22Rv1 (cell line): Measurements from ENCODE around the gene SPATC1L.
A peak's percentile ranks its signal among the peaks of the same experiment; 100 is the strongest.

Experiments used
- H3K27ac ChIP-seq: fragments of 450-650 bp; 2 replicates; pipeline ENCODE4 v1.5.1; 2017
- CTCF ChIP-seq: fragments of 450-650 bp; IDR thresholded peaks from 2 replicates; pipeline ENCODE4 v1.5.1; 2017; ENCODE audit warnings: mild to moderate bottlenecking
- ZFX ChIP-seq: fragments of 450-650 bp; IDR thresholded peaks from 2 replicates; pipeline ENCODE4 v1.6.1; 2017; ENCODE audit warnings: antibody characterized with exemption, borderline replicate concordance

The SPATC1L gene

GRCh38 chr21:46213620-46214286 lies 29.5 kb upstream of the SPATC1L start:
- no peak overlapping the region for H3K27ac ChIP-seq
- no peak for TF ChIP-seq CTCF
- no peak for TF ChIP-seq ZFX

- TF ChIP-seq ZFX = no peak
- no peak for TF ChIP-seq CTCF
- no peak overlapping the region for H3K27ac ChIP-seq
These were observed 28.6 kb upstream of the SPATC1L start for GRCh38 chr21:46212721-46213484.

- no peak overlapping the region for H3K27ac ChIP-seq
- TF ChIP-seq ZFX (no peak), CTCF (no peak)
These were observed 27.8 kb upstream of the SPATC1L start for GRCh38 chr21:46211786-46212720.

GRCh38 chr21:46211376-46211775 lies 27.1 kb upstream of the SPATC1L start:
- no peak for TF ChIP-seq ZFX
- TF ChIP-seq CTCF = no peak
- no peak overlapping the region for H3K27ac ChIP-seq

GRCh38 chr21:46210378-46211136 lies 26.3 kb upstream of the SPATC1L start:
- TF ChIP-seq CTCF = peak; percentile 13
- TF ChIP-seq ZFX = no peak
- H3K27ac ChIP-seq = no peak overlapping the region

GRCh38 chr21:46208761-46209721 lies 24.8 kb upstream of the SPATC1L start:
- TF ChIP-seq ZFX (no peak), CTCF (no peak)
- no peak overlapping the region for H3K27ac ChIP-seq
